ENCODE measurements around the gene RANBP9. TPM values are rescaled to one million over a fixed set of nuclear protein-coding genes. Genes with fewer than 3 reads are reported as not detected.

RANBP9 gene
- total RNA-seq, 2 donors from 2014 or later: 74.4 to 99.9 TPM

DNA sequence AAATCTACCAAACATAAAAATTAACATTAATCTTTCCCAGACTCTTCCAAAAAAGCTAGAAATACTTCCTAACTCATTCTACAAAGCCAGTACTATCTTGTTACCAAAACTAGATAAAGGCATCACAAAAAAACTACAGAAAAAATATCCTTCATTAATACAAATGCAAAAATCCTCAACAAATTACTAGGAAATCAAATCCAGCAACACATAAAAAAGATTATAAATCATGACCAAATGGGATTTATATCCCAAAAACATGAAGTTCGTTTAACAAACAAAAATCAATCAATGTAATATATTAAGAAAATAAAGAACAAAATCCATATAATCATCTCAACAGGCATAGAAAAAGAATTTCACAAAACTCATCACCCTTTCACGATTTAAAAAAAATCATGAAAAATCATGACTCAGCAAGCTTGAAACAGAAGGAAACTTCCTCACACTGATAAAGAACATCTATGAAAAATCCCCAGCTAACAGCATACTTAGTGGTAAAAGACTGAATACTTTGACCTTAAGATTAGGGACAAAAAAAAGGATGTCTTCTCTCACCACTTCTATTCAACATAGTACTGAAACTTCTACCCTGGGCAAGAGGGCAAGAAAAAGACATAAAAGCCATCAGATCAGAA, 43.2 kb downstream of the RANBP9 start:
- Mint-ChIP-seq H3K4me1 (peaks cover 67% of the 10 kb centered on the region), H3K27me3 (no peaks in the 10 kb centered on the region), H3K27ac (peak overlapping the region; percentile 1), H3K36me3 (ENCODE audit: low read depth) (no peaks in the 10 kb centered on the region), H3K4me3 (peak overlapping the region; percentile 5)
- no peak for DNase-seq
- no peaks in the 10 kb centered on the region for H3K9me3 ChIP-seq (ENCODE audit: control insufficient read depth, low read length, poor library complexity, severe bottlenecking)
- peak; percentile 58 for ATAC-seq

GRCh38 chr6:13667655-13668054, 44.0 kb downstream of the RANBP9 start:
- Mint-ChIP-seq H3K36me3 (ENCODE audit: low read depth) (no peaks in the 10 kb centered on the region), H3K27me3 (no peaks in the 10 kb centered on the region), H3K27ac (peak overlapping the region; percentile 1), H3K4me1 (peaks cover 67% of the 10 kb centered on the region), H3K4me3 (no peak overlapping the region)
- DNase-seq: no peak
- ATAC-seq: no peak
- no peaks in the 10 kb centered on the region for H3K9me3 ChIP-seq (ENCODE audit: control insufficient read depth, low read length, poor library complexity, severe bottlenecking)

- H3K9me3 ChIP-seq (ENCODE audit: control insufficient read depth, low read length, poor library complexity, severe bottlenecking): no peaks in the 10 kb centered on the region
- no peak for DNase-seq
- no peak overlapping the region for H3K27ac Mint-ChIP-seq
- H3K4me3 Mint-ChIP-seq: no peak overlapping the region
- ATAC-seq: peak; percentile 74
- peaks cover 69% of the 10 kb centered on the region for H3K4me1 Mint-ChIP-seq
- no peaks in the 10 kb centered on the region for H3K27me3 Mint-ChIP-seq
- H3K36me3 Mint-ChIP-seq (ENCODE audit: low read depth): no peaks in the 10 kb centered on the region
These were observed 45.2 kb downstream of the RANBP9 start for GRCh38 chr6:13666194-13667105.

DNA sequence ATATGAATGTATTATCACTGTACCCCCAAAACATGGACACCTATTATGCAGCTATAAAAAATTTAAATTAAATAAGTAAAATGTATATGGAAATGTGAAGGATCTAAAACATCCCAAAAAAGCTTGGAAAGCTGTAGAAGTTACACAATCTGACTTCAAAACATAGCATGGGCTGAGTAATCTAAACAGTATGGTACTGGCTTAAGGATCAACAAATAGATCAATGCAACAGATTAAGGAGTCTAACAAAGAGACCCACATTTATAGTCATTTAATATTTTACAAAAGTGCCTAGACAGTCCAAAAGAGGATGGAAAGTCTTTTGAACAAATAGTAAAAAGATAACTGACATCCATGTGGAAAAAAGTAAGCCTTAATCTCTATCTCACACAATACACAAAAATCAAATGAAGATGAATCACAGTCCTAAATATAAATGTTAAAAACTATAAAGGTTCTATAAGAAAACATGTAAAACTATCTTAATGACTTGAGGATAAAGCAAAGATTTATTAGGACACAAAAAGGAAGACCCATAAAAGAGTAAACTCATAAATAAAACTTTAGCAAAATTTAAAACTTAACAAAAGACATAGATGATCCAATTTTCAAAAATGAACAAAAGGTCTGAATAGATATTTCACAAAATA, 46.8 kb downstream of the RANBP9 start:
- H3K27me3 Mint-ChIP-seq: no peaks in the 10 kb centered on the region
- H3K4me3 Mint-ChIP-seq: peak overlapping the region; percentile 51
- H3K9me3 ChIP-seq (ENCODE audit: control insufficient read depth, low read length, poor library complexity, severe bottlenecking): no peaks in the 10 kb centered on the region
- peak overlapping the region; percentile 56 for H3K27ac Mint-ChIP-seq
- ATAC-seq (no peak), DNase-seq (no peak)
- no peaks in the 10 kb centered on the region for H3K36me3 Mint-ChIP-seq (ENCODE audit: low read depth)
- H3K4me1 Mint-ChIP-seq: peaks cover 75% of the 10 kb centered on the region

DNA sequence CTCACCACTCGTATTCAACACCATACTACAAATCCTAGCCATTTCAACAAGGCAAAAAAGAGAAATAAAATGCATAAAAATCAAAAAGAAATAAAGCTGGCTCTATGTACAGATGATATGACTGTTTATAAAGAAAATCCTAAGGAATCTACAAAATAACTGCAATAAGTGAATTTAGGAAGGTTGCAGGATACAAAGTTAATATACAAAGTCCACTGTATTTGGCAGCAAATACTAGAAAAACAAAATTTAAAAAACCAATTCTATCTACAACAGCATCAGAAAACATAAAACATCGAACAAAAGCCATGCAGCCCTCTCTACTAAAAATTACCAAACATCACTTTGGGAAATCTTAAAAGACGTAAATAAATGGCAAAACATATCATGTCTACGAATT, 47.6 kb downstream of the RANBP9 start:
- H3K27me3 Mint-ChIP-seq: no peaks in the 10 kb centered on the region
- H3K36me3 Mint-ChIP-seq (ENCODE audit: low read depth): no peaks in the 10 kb centered on the region
- no peak for ATAC-seq
- no peaks in the 10 kb centered on the region for H3K9me3 ChIP-seq (ENCODE audit: control insufficient read depth, low read length, poor library complexity, severe bottlenecking)
- DNase-seq: no peak
- peaks cover 73% of the 10 kb centered on the region for H3K4me1 Mint-ChIP-seq
- no peak overlapping the region for H3K4me3 Mint-ChIP-seq
- H3K27ac Mint-ChIP-seq: no peak overlapping the region

- no peak for DNase-seq
- Mint-ChIP-seq H3K27me3 (no peaks in the 10 kb centered on the region), H3K4me1 (peaks cover 66% of the 10 kb centered on the region), H3K4me3 (peak overlapping the region; percentile 66), H3K36me3 (ENCODE audit: low read depth) (no peaks in the 10 kb centered on the region), H3K27ac (peak overlapping the region; percentile 55)
- no peak for ATAC-seq
- H3K9me3 ChIP-seq (ENCODE audit: control insufficient read depth, low read length, poor library complexity, severe bottlenecking): no peaks in the 10 kb centered on the region
These were observed 48.8 kb downstream of the RANBP9 start for GRCh38 chr6:13662651-13663334.

GRCh38 chr6:13661647-13662046, 50.0 kb downstream of the RANBP9 start:
- H3K4me1 Mint-ChIP-seq: peaks cover 59% of the 10 kb centered on the region
- no peaks in the 10 kb centered on the region for H3K27me3 Mint-ChIP-seq
- no peaks in the 10 kb centered on the region for H3K36me3 Mint-ChIP-seq (ENCODE audit: low read depth)
- ATAC-seq: no peak
- no peak for DNase-seq
- H3K4me3 Mint-ChIP-seq: peak overlapping the region; percentile 63
- H3K9me3 ChIP-seq (ENCODE audit: control insufficient read depth, low read length, poor library complexity, severe bottlenecking): no peaks in the 10 kb centered on the region
- H3K27ac Mint-ChIP-seq: peak overlapping the region; percentile 55

GRCh38 chr6:13660893-13661292, 50.7 kb downstream of the RANBP9 start:
- Mint-ChIP-seq H3K4me1 (peaks cover 60% of the 10 kb centered on the region), H3K36me3 (ENCODE audit: low read depth) (no peaks in the 10 kb centered on the region), H3K4me3 (no peak overlapping the region), H3K27ac (peak overlapping the region; percentile 55), H3K27me3 (no peaks in the 10 kb centered on the region)
- H3K9me3 ChIP-seq (ENCODE audit: control insufficient read depth, low read length, poor library complexity, severe bottlenecking): no peaks in the 10 kb centered on the region
- DNase-seq (no peak), ATAC-seq (no peak)

DNA sequence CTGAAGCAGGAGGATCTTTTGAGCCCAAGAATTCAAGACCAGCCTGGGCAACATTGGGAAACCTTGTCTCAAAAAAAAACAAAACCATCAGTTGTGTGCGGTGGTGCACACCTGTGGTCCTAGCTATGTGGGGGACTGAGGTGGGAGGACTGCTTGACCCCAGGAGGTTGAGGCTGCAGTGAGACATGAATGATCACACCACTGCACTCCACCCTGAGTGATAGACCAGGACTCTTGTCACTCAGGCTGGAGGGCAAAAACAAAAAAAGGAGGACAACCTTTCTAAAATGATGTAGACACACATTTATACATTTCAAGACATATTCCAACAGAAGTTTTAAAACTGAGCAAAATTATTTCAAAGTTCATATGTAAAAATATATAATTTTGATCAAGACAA, 51.4 kb downstream of the RANBP9 start:
- ATAC-seq (no peak), DNase-seq (no peak)
- no peaks in the 10 kb centered on the region for H3K9me3 ChIP-seq (ENCODE audit: control insufficient read depth, low read length, poor library complexity, severe bottlenecking)
- Mint-ChIP-seq H3K4me3 (no peak overlapping the region), H3K27ac (peak overlapping the region; percentile 32), H3K36me3 (ENCODE audit: low read depth) (no peaks in the 10 kb centered on the region), H3K27me3 (no peaks in the 10 kb centered on the region), H3K4me1 (peaks cover 56% of the 10 kb centered on the region)

GRCh38 chr6:13655700-13656099, 55.9 kb downstream of the RANBP9 start:
- H3K36me3 Mint-ChIP-seq (ENCODE audit: low read depth): peaks cover 4% of the 10 kb centered on the region
- no peak overlapping the region for H3K4me3 Mint-ChIP-seq
- no peak for DNase-seq
- ATAC-seq: no peak
- no peak overlapping the region for H3K27ac Mint-ChIP-seq
- H3K4me1 Mint-ChIP-seq: peaks cover 22% of the 10 kb centered on the region
- H3K9me3 ChIP-seq (ENCODE audit: control insufficient read depth, low read length, poor library complexity, severe bottlenecking): no peaks in the 10 kb centered on the region
- no peaks in the 10 kb centered on the region for H3K27me3 Mint-ChIP-seq

DNA sequence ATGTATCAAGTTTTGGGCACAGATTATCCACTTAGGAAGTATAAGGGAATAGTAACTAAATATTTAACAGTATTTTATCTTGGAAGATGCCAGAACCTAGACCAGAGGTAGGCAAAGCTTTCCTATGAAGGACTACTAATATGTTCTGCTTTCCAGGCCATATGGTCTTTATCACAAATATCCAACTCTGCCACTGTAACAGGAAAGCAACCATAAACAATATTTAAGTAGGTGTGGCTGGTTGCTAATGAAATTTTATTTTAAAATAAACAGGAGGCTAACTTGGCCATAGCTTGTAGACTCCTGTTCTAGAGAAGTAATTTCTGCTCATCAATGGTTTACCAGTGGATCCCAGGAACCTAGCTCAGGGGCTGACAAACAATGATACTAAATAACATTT, 57.1 kb downstream of the RANBP9 start:
- Mint-ChIP-seq H3K27ac (no peak overlapping the region), H3K27me3 (no peaks in the 10 kb centered on the region), H3K4me1 (peaks cover 18% of the 10 kb centered on the region), H3K4me3 (no peak overlapping the region), H3K36me3 (ENCODE audit: low read depth) (peaks cover 7% of the 10 kb centered on the region)
- no peaks in the 10 kb centered on the region for H3K9me3 ChIP-seq (ENCODE audit: control insufficient read depth, low read length, poor library complexity, severe bottlenecking)
- no peak for ATAC-seq
- no peak for DNase-seq

DNA sequence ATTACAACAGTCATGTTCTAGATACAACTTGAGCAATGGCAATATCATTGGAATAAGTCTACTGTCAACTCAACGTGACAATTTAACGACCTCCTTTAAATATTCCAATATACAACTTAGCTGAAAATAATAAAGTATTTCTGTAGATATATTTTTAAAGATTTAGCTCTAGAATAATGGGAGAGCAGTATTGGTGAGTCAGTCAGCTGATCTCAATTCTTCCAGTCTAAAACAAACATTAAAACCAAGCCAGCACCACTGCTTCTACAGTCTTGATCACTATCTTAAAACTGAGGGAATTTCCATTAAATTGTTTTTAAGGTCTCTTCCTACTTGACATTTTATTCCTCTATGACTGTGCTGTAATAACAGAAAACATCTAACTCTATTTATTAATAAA, 58.3 kb downstream of the RANBP9 start:
- DNase-seq (no peak), ATAC-seq (peak; percentile 41)
- Mint-ChIP-seq H3K4me1 (peaks cover 16% of the 10 kb centered on the region), H3K27me3 (no peaks in the 10 kb centered on the region), H3K4me3 (no peak overlapping the region), H3K27ac (no peak overlapping the region), H3K36me3 (ENCODE audit: low read depth) (peaks cover 8% of the 10 kb centered on the region)
- H3K9me3 ChIP-seq (ENCODE audit: control insufficient read depth, low read length, poor library complexity, severe bottlenecking): no peaks in the 10 kb centered on the region

- ATAC-seq (no peak), DNase-seq (no peak)
- Mint-ChIP-seq H3K4me1 (peaks cover 13% of the 10 kb centered on the region), H3K36me3 (ENCODE audit: low read depth) (peaks cover 8% of the 10 kb centered on the region), H3K27ac (peak overlapping the region; percentile 46), H3K27me3 (no peaks in the 10 kb centered on the region), H3K4me3 (no peak overlapping the region)
- no peaks in the 10 kb centered on the region for H3K9me3 ChIP-seq (ENCODE audit: control insufficient read depth, low read length, poor library complexity, severe bottlenecking)
These were observed 62.2 kb downstream of the RANBP9 start for GRCh38 chr6:13649393-13649792.

All from T-helper 17 cell (primary cell).